ENCODE data around the gene DDAH2. TPM values are rescaled to one million over a fixed set of nuclear protein-coding genes. Genes with fewer than 3 reads are reported as not detected.
A peak's percentile ranks its signal among the peaks of the same experiment; 100 is the strongest.

Gene DDAH2
- total RNA-seq, 1 donor from 2014 or later: 71.2 TPM

DNA sequence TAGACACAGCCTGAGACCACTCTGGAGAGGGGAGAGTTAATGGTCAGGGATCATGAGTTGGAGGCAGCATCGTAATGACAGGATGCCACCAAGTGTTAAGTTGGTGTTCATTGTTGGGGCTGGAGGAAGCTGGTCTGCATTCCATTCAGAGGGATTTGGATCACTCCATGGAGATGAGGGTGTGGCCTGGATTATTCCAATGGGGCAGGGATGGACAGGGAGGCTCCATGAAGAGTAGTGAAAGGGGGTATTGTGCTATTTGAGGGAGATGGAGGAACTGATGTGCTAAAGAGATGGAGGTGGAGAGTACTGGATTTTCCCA, 34.5 kb upstream of the DDAH2 start:
- DNase-seq: no peak
- TF ChIP-seq, protein P1, sequence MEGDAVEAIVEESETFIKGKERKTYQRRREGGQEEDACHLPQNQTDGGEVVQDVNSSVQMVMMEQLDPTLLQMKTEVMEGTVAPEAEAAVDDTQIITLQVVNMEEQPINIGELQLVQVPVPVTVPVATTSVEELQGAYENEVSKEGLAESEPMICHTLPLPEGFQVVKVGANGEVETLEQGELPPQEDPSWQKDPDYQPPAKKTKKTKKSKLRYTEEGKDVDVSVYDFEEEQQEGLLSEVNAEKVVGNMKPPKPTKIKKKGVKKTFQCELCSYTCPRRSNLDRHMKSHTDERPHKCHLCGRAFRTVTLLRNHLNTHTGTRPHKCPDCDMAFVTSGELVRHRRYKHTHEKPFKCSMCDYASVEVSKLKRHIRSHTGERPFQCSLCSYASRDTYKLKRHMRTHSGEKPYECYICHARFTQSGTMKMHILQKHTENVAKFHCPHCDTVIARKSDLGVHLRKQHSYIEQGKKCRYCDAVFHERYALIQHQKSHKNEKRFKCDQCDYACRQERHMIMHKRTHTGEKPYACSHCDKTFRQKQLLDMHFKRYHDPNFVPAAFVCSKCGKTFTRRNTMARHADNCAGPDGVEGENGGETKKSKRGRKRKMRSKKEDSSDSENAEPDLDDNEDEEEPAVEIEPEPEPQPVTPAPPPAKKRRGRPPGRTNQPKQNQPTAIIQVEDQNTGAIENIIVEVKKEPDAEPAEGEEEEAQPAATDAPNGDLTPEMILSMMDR (IDR thresholded peaks at IDR 0.05): no peak
- intact Hi-C loops (cut with DNase I): no loop called here
- H3K36me3 ChIP-seq: no peaks in the 10 kb centered on the region
- no peak overlapping the region for H3K27ac ChIP-seq
- peak; percentile 31 for ATAC-seq
- no peaks in the 10 kb centered on the region for H3K27me3 ChIP-seq
- no peak overlapping the region for H3K4me3 ChIP-seq
- H3K4me1 ChIP-seq: no peaks in the 10 kb centered on the region
- H3K9me3 ChIP-seq: no peaks in the 10 kb centered on the region

DNA sequence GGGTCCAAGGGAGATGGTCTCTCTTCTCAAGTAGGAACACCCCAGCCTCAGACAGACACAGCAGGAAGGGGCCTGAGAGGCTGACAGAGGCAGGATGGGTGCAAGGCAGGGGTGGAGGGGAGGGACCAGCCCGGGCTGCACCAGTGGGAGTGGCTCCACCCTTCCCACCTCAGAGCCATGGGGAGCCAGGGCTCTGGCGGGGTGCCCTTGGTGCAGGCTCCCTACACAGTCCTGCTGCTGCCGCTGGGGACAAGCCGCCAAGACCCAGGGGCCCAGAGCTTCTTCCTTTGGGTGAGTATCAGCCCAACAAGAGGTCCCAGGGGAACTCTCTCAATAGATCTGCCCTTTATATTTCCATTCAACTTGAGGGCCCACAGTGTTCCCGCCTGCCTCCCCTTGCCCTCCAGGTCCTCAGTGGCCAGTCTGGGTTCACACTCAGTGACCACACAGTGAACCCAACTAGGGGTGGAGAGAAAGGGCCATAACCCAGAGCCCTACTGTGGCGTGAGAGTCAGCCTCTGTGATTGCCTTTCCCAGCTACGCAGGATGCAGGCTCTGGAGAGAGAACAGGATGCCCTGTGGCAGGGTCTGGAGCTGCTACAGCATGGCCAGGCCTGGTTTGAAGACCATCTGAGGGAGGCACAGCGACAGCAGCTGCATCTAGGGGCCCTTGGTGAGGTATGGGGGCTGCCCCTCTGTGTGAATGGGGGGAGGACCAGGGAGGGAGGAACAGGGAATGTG, 33.9 kb upstream of the DDAH2 start:
- H3K36me3 ChIP-seq: no peaks in the 10 kb centered on the region
- no peak overlapping the region for H3K4me3 ChIP-seq
- H3K27ac ChIP-seq: no peak overlapping the region
- H3K4me1 ChIP-seq: no peaks in the 10 kb centered on the region
- TF ChIP-seq, protein P1 (IDR thresholded peaks at IDR 0.05): no peak
- intact Hi-C loops (cut with DNase I): no loop called here
- DNase-seq (no peak), ATAC-seq (no peak)
- H3K27me3 ChIP-seq: no peaks in the 10 kb centered on the region
- no peaks in the 10 kb centered on the region for H3K9me3 ChIP-seq

DNA sequence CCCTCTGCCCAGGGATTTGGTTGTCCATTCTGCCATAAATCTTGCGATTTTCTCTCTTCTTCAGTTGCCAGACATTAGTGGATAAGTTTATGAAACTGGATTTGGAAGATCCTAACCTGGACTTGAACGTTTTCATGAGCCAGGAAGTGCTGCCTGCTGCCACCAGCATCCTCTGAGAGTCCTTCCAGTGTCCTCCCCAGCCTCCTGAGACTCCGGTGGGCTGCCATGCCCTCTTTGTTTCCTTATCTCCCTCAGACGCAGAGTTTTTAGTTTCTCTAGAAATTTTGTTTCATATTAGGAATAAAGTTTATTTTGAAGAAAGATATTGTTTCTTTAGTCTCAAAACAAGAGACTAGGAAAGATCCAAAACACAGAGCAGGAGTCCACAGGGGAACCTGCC, 33.3 kb upstream of the DDAH2 start, which contains the start of gene SAPCD1:
TSS of gene SAPCD1 (plus strand) at position 301 of the 400 bp plus-strand sequence. CDS start 399 bp downstream, outside the sequence.
- TF ChIP-seq, protein P1 (IDR thresholded peaks at IDR 0.05): no peak
- H3K36me3 ChIP-seq: no peaks in the 10 kb centered on the region
- no peak within 1 kb of the TSS for H3K27ac ChIP-seq
- no peaks in the 10 kb centered on the region for H3K27me3 ChIP-seq
- H3K4me1 ChIP-seq: no peaks in the 10 kb centered on the region
- intact Hi-C loops (cut with DNase I): no loop called here
- DNase-seq (no peak), ATAC-seq (no peak)
- H3K9me3 ChIP-seq: no peaks in the 10 kb centered on the region
- no peak within 1 kb of the TSS for H3K4me3 ChIP-seq

DNA sequence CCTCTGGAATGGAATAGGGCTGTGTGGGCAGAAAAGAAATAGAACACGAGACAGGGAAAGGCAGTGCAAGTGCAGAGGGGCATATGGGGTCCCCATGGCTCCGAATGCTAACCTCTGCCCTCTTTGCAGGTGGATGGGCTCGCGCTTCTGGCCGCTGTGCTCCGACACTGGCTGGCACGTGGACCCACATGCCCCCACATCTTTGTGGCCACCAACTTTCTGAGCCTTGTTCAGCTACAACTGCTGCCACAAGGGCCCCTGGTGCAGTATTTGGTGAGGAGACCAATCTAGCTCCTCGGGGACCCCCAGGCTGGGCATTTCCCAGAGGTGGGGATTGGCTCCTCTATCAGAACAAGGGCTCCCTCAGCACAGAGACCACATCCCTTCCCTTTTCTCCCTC, 32.2 kb upstream of the DDAH2 start:
- no peak overlapping the region for H3K27ac ChIP-seq
- no peaks in the 10 kb centered on the region for H3K9me3 ChIP-seq
- H3K4me1 ChIP-seq: no peaks in the 10 kb centered on the region
- H3K4me3 ChIP-seq: no peak overlapping the region
- ATAC-seq (no peak), DNase-seq (no peak)
- H3K36me3 ChIP-seq: no peaks in the 10 kb centered on the region
- TF ChIP-seq, protein P1 (IDR thresholded peaks at IDR 0.05): no peak
- no peaks in the 10 kb centered on the region for H3K27me3 ChIP-seq
- intact Hi-C loops (cut with DNase I): no loop called here

DNA sequence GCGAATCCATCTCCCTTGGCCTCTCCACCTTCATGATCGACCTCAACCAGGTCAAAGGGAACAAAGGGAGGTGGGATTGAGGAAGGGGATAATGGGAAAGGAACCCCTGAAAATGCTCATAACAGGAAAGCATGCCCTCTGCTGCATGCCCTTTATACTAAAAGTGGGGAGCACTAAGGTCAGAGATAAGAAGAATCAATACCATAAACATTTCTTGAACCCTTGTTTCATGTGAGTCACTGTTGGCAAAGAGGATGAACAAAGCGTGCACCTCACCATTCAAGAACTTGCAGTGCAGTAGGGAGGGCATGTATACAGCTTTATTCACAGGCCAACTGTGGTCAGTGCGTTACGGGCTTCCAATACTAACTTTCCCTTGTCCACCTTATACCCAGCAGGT, 31.7 kb upstream of the DDAH2 start:
- H3K4me3 ChIP-seq: no peak overlapping the region
- no peak for ATAC-seq
- no peak overlapping the region for H3K27ac ChIP-seq
- DNase-seq: no peak
- TF ChIP-seq, protein P1 (IDR thresholded peaks at IDR 0.05): no peak
- H3K27me3 ChIP-seq: no peaks in the 10 kb centered on the region
- intact Hi-C loops (cut with DNase I): no loop called here
- no peaks in the 10 kb centered on the region for H3K9me3 ChIP-seq
- no peaks in the 10 kb centered on the region for H3K36me3 ChIP-seq
- no peaks in the 10 kb centered on the region for H3K4me1 ChIP-seq

DNA sequence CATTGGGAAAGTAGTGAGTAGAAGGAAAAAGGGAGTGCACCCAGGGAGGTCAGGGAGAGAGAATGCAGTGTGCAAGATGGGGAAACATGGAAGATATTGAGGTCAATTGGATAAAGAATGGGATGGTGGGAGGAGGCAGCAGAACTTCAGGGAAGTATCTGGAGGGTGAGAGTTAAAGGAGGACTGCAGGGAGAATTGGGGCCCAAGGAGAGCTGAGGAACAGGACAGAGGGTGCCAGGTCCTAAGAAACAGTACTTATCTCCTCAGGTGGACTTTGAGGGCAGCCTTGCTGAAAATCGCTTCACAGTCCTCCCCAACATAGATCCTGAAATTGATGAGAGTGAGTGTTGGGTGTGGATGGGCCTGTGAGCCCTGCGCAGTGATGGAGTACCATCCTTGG, 29.2 kb upstream of the DDAH2 start:
- intact Hi-C loops (cut with DNase I): no loop called here
- Histone ChIP-seq H3K4me3 (no peak overlapping the region), H3K4me1 (no peaks in the 10 kb centered on the region), H3K27me3 (no peaks in the 10 kb centered on the region), H3K36me3 (no peaks in the 10 kb centered on the region), H3K27ac (no peak overlapping the region), H3K9me3 (no peaks in the 10 kb centered on the region)
- no peak for DNase-seq
- TF ChIP-seq, protein P1 (IDR thresholded peaks at IDR 0.05): no peak
- ATAC-seq: no peak

All from upper lobe of right lung (tissue), 1 donor.